GM23338 (cell line): ENCODE data around the gene HLCS. TPM values are rescaled to one million over a fixed set of nuclear protein-coding genes. Genes with fewer than 3 reads are reported as not detected.

ENCODE experiments used
- ATAC-seq: fragments of 200-7000 bp; cut with Tn5 transposase; 3 replicates; pipeline ENCODE4 v1.9.1; 2020
- DNase-seq: peaks from one replicate; pipeline ENCODE4 v3.0.0-alpha.2; 2015; ENCODE audit warnings: low spot score
- H2AFZ ChIP-seq: fragments of 200-600 bp; sonication (generic); 2 replicates; pipeline ENCODE4 v1.8.0; 2016; ENCODE audit warnings: antibody characterized with exemption, mild to moderate bottlenecking, moderate library complexity
- H3F3A ChIP-seq: fragments of 200-600 bp; sonication (generic); replicated peaks from 2 replicates; pipeline ENCODE4 v1.8.0; 2017; ENCODE audit warnings: antibody characterized with exemption, mixed run types, low read depth
- H3K27ac ChIP-seq: fragments of 200-600 bp; sonication (generic); 2 replicates; pipeline ENCODE4 v1.6.1; 2016; ENCODE audit warnings: low read depth
- H3K27me3 ChIP-seq: fragments of 200-600 bp; sonication (generic); 2 replicates; pipeline ENCODE4 v1.8.0; 2016; ENCODE audit warnings: mild to moderate bottlenecking, mixed run types, moderate library complexity; ENCODE audit not compliant: insufficient read depth
- H3K36me3 ChIP-seq: fragments of 200-600 bp; sonication (generic); 2 replicates; pipeline ENCODE4 v1.8.0; 2016; ENCODE audit warnings: mild to moderate bottlenecking; ENCODE audit not compliant: insufficient read depth
- H3K4me1 ChIP-seq: fragments of 200-600 bp; sonication (generic); 2 replicates; pipeline ENCODE4 v1.8.0; 2016; ENCODE audit warnings: mild to moderate bottlenecking, moderate library complexity; ENCODE audit not compliant: insufficient read depth
- H3K4me2 ChIP-seq: fragments of 200-600 bp; sonication (generic); 2 replicates; pipeline ENCODE4 v1.7.1; 2017; ENCODE audit warnings: mixed run types
- H3K4me3 ChIP-seq: fragments of 200-600 bp; sonication (generic); 2 replicates; pipeline ENCODE4 v1.6.1; 2016; ENCODE audit warnings: mixed run types
- H3K79me2 ChIP-seq: fragments of 200-600 bp; sonication (generic); replicated peaks from 2 replicates; pipeline ENCODE4 v1.8.0; 2017; ENCODE audit warnings: mild to moderate bottlenecking; ENCODE audit not compliant: insufficient read depth
- H3K9me2 ChIP-seq: fragments of 200-600 bp; sonication (generic); 2 replicates; pipeline ENCODE4 v1.8.0; 2017; ENCODE audit not compliant: insufficient read depth
- H4K20me1 ChIP-seq: fragments of 200-600 bp; sonication (generic); replicated peaks from 2 replicates; pipeline ENCODE4 v1.8.0; 2017; ENCODE audit warnings: mild to moderate bottlenecking; ENCODE audit not compliant: insufficient read depth
- H3K27ac Mint-ChIP-seq: 2 replicates; pipeline ENCODE4 v1.8.0; 2020; ENCODE audit warnings: inconsistent platforms, mild to moderate bottlenecking, moderate library complexity, mixed read lengths
- H3K27me3 Mint-ChIP-seq: 3 replicates; pipeline ENCODE4 v1.8.0; 2022; ENCODE audit warnings: low read depth, mild to moderate bottlenecking, moderate library complexity, mixed read lengths, inconsistent platforms; ENCODE audit not compliant: insufficient read depth, poor library complexity
- H3K36me3 Mint-ChIP-seq: 3 replicates; pipeline ENCODE4 v1.8.0; 2021; ENCODE audit warnings: low read depth, mild to moderate bottlenecking, inconsistent platforms, moderate library complexity, mixed read lengths
- H3K4me1 Mint-ChIP-seq: 3 replicates; pipeline ENCODE4 v1.8.0; 2020; ENCODE audit warnings: mild to moderate bottlenecking, inconsistent platforms, mixed read lengths
- H3K4me3 Mint-ChIP-seq: 3 replicates; pipeline ENCODE4 v1.8.0; 2021; ENCODE audit warnings: moderate library complexity, mild to moderate bottlenecking, inconsistent platforms, mixed read lengths
- H3K9me3 Mint-ChIP-seq: 3 replicates; pipeline ENCODE4 v1.8.0; 2020; ENCODE audit warnings: moderate library complexity, mild to moderate bottlenecking, inconsistent platforms, mixed read lengths
- CTCF ChIP-seq, 2 experiments: fragments of 200-600 bp in 1 of 2; sonication (generic) in 1 of 2; conservative IDR thresholded peaks; 2 replicates each; pipeline versions ENCODE4 v1.5.1 to v1.6.1; 2016 to 2017; ENCODE audit warnings: antibody characterized with exemption in 2 of 2, low read depth in 2 of 2, mild to moderate bottlenecking in 2 of 2, moderate library complexity in 1 of 2
- ETS1 ChIP-seq: IDR thresholded peaks from 2 replicates; pipeline ENCODE4 v1.6.1; 2016; ENCODE audit warnings: antibody characterized with exemption
- EZH2phosphoT487 ChIP-seq: fragments of 200-600 bp; sonication (generic); IDR thresholded peaks from one replicate; pipeline ENCODE4 v1.8.1; 2018; ENCODE audit warnings: antibody characterized with exemption; ENCODE audit not compliant: unreplicated experiment
- JUNB ChIP-seq: IDR thresholded peaks from one replicate; pipeline ENCODE4 v1.6.1; 2016; ENCODE audit warnings: antibody characterized with exemption; ENCODE audit not compliant: unreplicated experiment
- NANOG ChIP-seq: IDR thresholded peaks from 2 replicates; pipeline ENCODE4 v1.6.1; 2016; ENCODE audit warnings: antibody characterized with exemption, borderline replicate concordance
- REST ChIP-seq: IDR thresholded peaks from one replicate; pipeline ENCODE4 v1.6.1; 2018; ENCODE audit warnings: antibody characterized with exemption; ENCODE audit not compliant: unreplicated experiment
- ZNF331 ChIP-seq: fragments of 250-450 bp; sonication (Bioruptor Pico); IDR thresholded peaks from 2 replicates; pipeline ENCODE4 v1.5.0; 2020; ENCODE audit warnings: low read depth, mild to moderate bottlenecking, moderate library complexity
- polyA plus RNA-seq: library from polyadenylated mRNA; unstranded; fragments of >200 nt; fragmentation: Nextera tagmentation; extraction: Ambion mirVana; gene quantifications from 2 replicates; pipeline ENCODE4 v1.2.1, GENCODE V29; 2016
- total RNA-seq: library from RNA; depleted of rRNA; stranded (reverse); fragments of >200 nt; shearing (Covaris generic); gene quantifications from 2 replicates; pipeline ENCODE4 v1.2.3, GENCODE V29; 2014

The HLCS gene
- total and polyA plus RNA-seq, 2 experiments from 2014 or later: 6.1 to 14.7 TPM

GRCh38 chr21:36914244-36915013 is 52.0 kb downstream of the HLCS start:
- H3K27me3 ChIP-seq: no peaks in the 10 kb centered on the region
- DNase-seq: peak; percentile 30
- Mint-ChIP-seq H3K9me3 (no peaks in the 10 kb centered on the region), H3K4me3 (no peak overlapping the region), H3K36me3 (no peaks in the 10 kb centered on the region), H3K4me1 (peaks cover 37% of the 10 kb centered on the region), H3K27me3 (peaks cover 2% of the 10 kb centered on the region), H3K27ac (no peak overlapping the region)
- no peaks in the 10 kb centered on the region for H3K9me2 ChIP-seq
- H4K20me1 ChIP-seq: peaks cover 3% of the 10 kb centered on the region; the same call in 1 of the 2 replicates
- no peak overlapping the region; the same call in 1 of the 2 replicates for H2AFZ ChIP-seq
- H3K36me3 ChIP-seq: no peaks in the 10 kb centered on the region
- TF ChIP-seq NANOG (no peak), ZNF331 (CRISPR knock-in tag) (no peak), EZH2phosphoT487 (no peak), REST (no peak), CTCF (conservative IDR thresholded peaks at IDR 0.05; ENCODE audit: low read depth in 2 of 2) (no peak), JUNB (no peak), ETS1 (no peak)
- no peak overlapping the region for H3K4me3 ChIP-seq
- peak overlapping the region; percentile 38; the same call in 1 of the 2 replicates for H3K4me2 ChIP-seq
- H3K4me1 ChIP-seq: peaks cover 31% of the 10 kb centered on the region
- 0 out of 2 replicates have a peak overlapping the region, but pooled peaks have one; percentile 48 for H3K27ac ChIP-seq
- no peaks in the 10 kb centered on the region for H3K79me2 ChIP-seq
- ATAC-seq: peak; percentile 43
- no peaks in the 10 kb centered on the region for H3F3A ChIP-seq
